GM21367 (cell line): ENCODE data around the gene DAB2IP.

Experiments
- ATAC-seq: cut with Tn5 transposase; IDR thresholded peaks from one replicate; pipeline ENCODE4 v1.9.1; 2021; ENCODE audit not compliant: unreplicated experiment

DAB2IP gene

GRCh38 chr9:121757281-121757585, 105.8 kb downstream of the DAB2IP start:
- ATAC-seq, result no peak

- ATAC-seq, result no peak
Measured at GRCh38 chr9:121758693-121759092, 107.3 kb downstream of the DAB2IP start.

- no peak for ATAC-seq
Measured at GRCh38 chr9:121759996-121760395, 108.6 kb downstream of the DAB2IP start.

- ATAC-seq, result no peak
Measured at GRCh38 chr9:121760571-121760970, 109.1 kb downstream of the DAB2IP start.

GRCh38 chr9:121763131-121763530, 111.7 kb downstream of the DAB2IP start:
- no peak for ATAC-seq

- no peak for ATAC-seq
Measured at GRCh38 chr9:121763561-121764370, 112.3 kb downstream of the DAB2IP start.

GRCh38 chr9:121764371-121764730, 112.9 kb downstream of the DAB2IP start:
- ATAC-seq, result no peak

- no peak for ATAC-seq
Measured at GRCh38 chr9:121765021-121765950, 113.9 kb downstream of the DAB2IP start.

- ATAC-seq, result no peak
Measured at GRCh38 chr9:121766081-121766683, 114.7 kb downstream of the DAB2IP start.

GRCh38 chr9:121767171-121767769, 115.8 kb downstream of the DAB2IP start:
- no peak for ATAC-seq

- no peak for ATAC-seq
Measured at GRCh38 chr9:121768416-121769015, 117.1 kb downstream of the DAB2IP start.

GRCh38 chr9:121769939-121770338, 118.5 kb downstream of the DAB2IP start:
- no peak for ATAC-seq

- ATAC-seq, result no peak
Measured at GRCh38 chr9:121770415-121771273, 119.2 kb downstream of the DAB2IP start.

GRCh38 chr9:121771418-121771817, 120.0 kb downstream of the DAB2IP start:
- ATAC-seq, result no peak

- no peak for ATAC-seq
Measured at GRCh38 chr9:121771851-121772599, 120.6 kb downstream of the DAB2IP start.

- no peak for ATAC-seq
Measured at GRCh38 chr9:121772600-121773285, 121.3 kb downstream of the DAB2IP start.

GRCh38 chr9:121773286-121773953, 122.0 kb downstream of the DAB2IP start:
- no peak for ATAC-seq
